A549 (cell line): Measurements from ENCODE around the gene GREB1. TPM values are rescaled to one million over a fixed set of nuclear protein-coding genes. Genes with fewer than 3 reads are reported as not detected.

Source experiments
- ATAC-seq, 2 experiments: fragments of 200-7000 bp in 1 of 2; fragments of >200 bp in 1 of 2; cut with Nextera tagmentation in 1 of 2; cut with Tn5 transposase in 1 of 2; 3 replicates each; pipeline versions ENCODE4 v1.8.0 to v1.9.1; 2018 to 2020; ENCODE audit warnings: mild to moderate bottlenecking in 1 of 2, moderate library complexity in 1 of 2
- CTCF ChIA-PET: fragments of 300-600 bp; sonication (Branson Sonifier 250); formaldehyde crosslinking; extraction: SDS; loops from one replicate; lab custom pipeline; 2021; ENCODE audit warnings: antibody characterized with exemption, inconsistent platforms; lab: Yijun Ruan, JAX
- POLR2A ChIA-PET: fragments of 350-600 bp; formaldehyde crosslinking; extraction: SDS; loops from one replicate; lab custom pipeline; 2021; ENCODE audit warnings: antibody characterized with exemption, inconsistent platforms; lab: Yijun Ruan, JAX
- DNase-seq, 2 experiments: peaks; one replicate each; pipeline versions ENCODE4 v3.0.0 to v3.0.0-alpha.2; 2011 to 2016; ENCODE audit warnings: low read depth in 1 of 2, low spot score in 1 of 2
- FAIRE-seq: peaks from 2 replicates; lab custom pipeline; 2011; peaks lifted over from hg19 to GRCh38; lab: Jason Lieb, UNC
- H3K27ac ChIP-seq, 2 experiments: fragments of >200 bp; sonication (Bioruptor Twin); formaldehyde crosslinking; 3 replicates each; pipeline ENCODE4 v1.5.1; 2016 to 2017
- H3K4me1 ChIP-seq: fragments of >200 bp; sonication (Bioruptor Twin); formaldehyde crosslinking; 3 replicates; pipeline ENCODE4 v1.6.1; 2016
- H3K4me2 ChIP-seq: fragments of >200 bp; sonication (Bioruptor Twin); formaldehyde crosslinking; 3 replicates; pipeline ENCODE4 v1.6.1; 2016
- H3K4me3 ChIP-seq: fragments of >200 bp; sonication (Bioruptor Twin); formaldehyde crosslinking; 3 replicates; pipeline ENCODE4 v1.5.1; 2016
- H3K9me3 ChIP-seq: fragments of >200 bp; sonication (Bioruptor Twin); formaldehyde crosslinking; 3 replicates; pipeline ENCODE4 v1.6.1; 2016
- BHLHE40 ChIP-seq: IDR thresholded peaks from 2 replicates; pipeline ENCODE4 v1.6.1; 2012; ENCODE audit warnings: low read depth, low read length, inconsistent platforms
- CBX8 ChIP-seq: fragments of 200-600 bp; sonication (generic); IDR thresholded peaks from 2 replicates; pipeline ENCODE4 v1.6.1; 2016
- CHD2 ChIP-seq: fragments of 150-350 bp; IDR thresholded peaks from 2 replicates; pipeline ENCODE4 v1.6.1; 2014; ENCODE audit warnings: low read length; ENCODE audit not compliant: partially characterized antibody
- CHD4 ChIP-seq: fragments of 200-600 bp; sonication (generic); IDR thresholded peaks from 2 replicates; pipeline ENCODE4 v1.6.1; 2016; ENCODE audit warnings: antibody characterized with exemption, mild to moderate bottlenecking, borderline replicate concordance
- CTCF ChIP-seq: fragments of >200 bp; sonication (Bioruptor Twin); formaldehyde crosslinking; IDR thresholded peaks from 3 replicates; pipeline ENCODE4 v1.5.1; 2016
- E2F6 ChIP-seq: IDR thresholded peaks from 2 replicates; pipeline ENCODE4 v1.6.1; 2012; ENCODE audit warnings: low read depth, borderline replicate concordance
- EHF ChIP-seq: fragments of 250-450 bp; sonication (Bioruptor Pico); IDR thresholded peaks from 2 replicates; pipeline ENCODE4 v1.5.0; 2020; ENCODE audit warnings: mild to moderate bottlenecking
- EP300 ChIP-seq, 2 experiments: fragments of >200 bp; sonication (Bioruptor Twin); formaldehyde crosslinking; IDR thresholded peaks; 2 replicates in 1 of 2; 3 replicates in 1 of 2; pipeline ENCODE4 v1.6.1; 2016 to 2017
- ESRRA ChIP-seq: fragments of 150-350 bp; IDR thresholded peaks from 2 replicates; pipeline ENCODE4 v1.6.1; 2014; ENCODE audit warnings: mild to moderate bottlenecking, low read length, borderline replicate concordance
- FOXS1 ChIP-seq: fragments of 250-450 bp; sonication (Bioruptor Pico); IDR thresholded peaks from 2 replicates; pipeline ENCODE4 v1.5.0; 2020; ENCODE audit warnings: mild to moderate bottlenecking, moderate library complexity
- HDAC2 ChIP-seq: fragments of 200-600 bp; sonication (generic); IDR thresholded peaks from 2 replicates; pipeline ENCODE4 v1.6.1; 2016
- HES2 ChIP-seq: fragments of >200 bp; sonication (Bioruptor Twin); formaldehyde crosslinking; IDR thresholded peaks from 2 replicates; pipeline ENCODE4 v1.6.1; 2016
- HOXB13 ChIP-seq: fragments of 250-450 bp; sonication (Bioruptor Pico); IDR thresholded peaks from 2 replicates; pipeline ENCODE4 v1.5.0; 2020; ENCODE audit warnings: low read depth, mild to moderate bottlenecking, moderate library complexity
- HOXB5 ChIP-seq: fragments of 250-450 bp; sonication (Bioruptor Pico); IDR thresholded peaks from 2 replicates; pipeline ENCODE4 v1.5.0; 2020; ENCODE audit warnings: mild to moderate bottlenecking, moderate library complexity
- JUNB ChIP-seq: fragments of >200 bp; sonication (Bioruptor Twin); formaldehyde crosslinking; IDR thresholded peaks from 2 replicates; pipeline ENCODE4 v1.6.1; 2016
- MAFK ChIP-seq: fragments of 450-650 bp; IDR thresholded peaks from 2 replicates; pipeline ENCODE4 v1.6.1; 2014; ENCODE audit not compliant: partially characterized antibody
- PHF8 ChIP-seq: fragments of 200-600 bp; sonication (generic); IDR thresholded peaks from 2 replicates; pipeline ENCODE4 v1.6.1; 2016; ENCODE audit warnings: low read depth, mild to moderate bottlenecking, antibody characterized with exemption, moderate library complexity, borderline replicate concordance
- POLR2A ChIP-seq: IDR thresholded peaks from 2 replicates; pipeline ENCODE4 v1.6.1; 2012; ENCODE audit warnings: mild to moderate bottlenecking, low read length
- POLR2AphosphoS2 ChIP-seq: conservative IDR thresholded peaks from 2 replicates; pipeline ENCODE4 v1.6.1; 2012; ENCODE audit warnings: low read length, improper control_type of control experiment, inconsistent platforms
- RAD21 ChIP-seq, 2 experiments: fragments of >200 bp in 1 of 2; sonication (Bioruptor Twin) in 1 of 2; formaldehyde crosslinking in 1 of 2; IDR thresholded peaks in 1 of 2; conservative IDR thresholded peaks in 1 of 2; 2 replicates in 1 of 2; 3 replicates in 1 of 2; pipeline ENCODE4 v1.6.1; 2012 to 2018; ENCODE audit warnings: inconsistent platforms in 1 of 2
- RARB ChIP-seq: fragments of 250-450 bp; sonication (Bioruptor Pico); IDR thresholded peaks from 2 replicates; pipeline ENCODE4 v1.8.0; 2021; ENCODE audit warnings: mild to moderate bottlenecking, moderate library complexity
- RCOR1 ChIP-seq: fragments of 150-350 bp; IDR thresholded peaks from 2 replicates; pipeline ENCODE4 v1.6.1; 2014; ENCODE audit warnings: antibody characterized with exemption, low read length, low read depth
- REST ChIP-seq: fragments of 200-600 bp; sonication (generic); IDR thresholded peaks from 2 replicates; pipeline ENCODE4 v1.6.1; 2016; ENCODE audit warnings: antibody characterized with exemption, mild to moderate bottlenecking, moderate library complexity
- RFX5 ChIP-seq: fragments of 450-650 bp; IDR thresholded peaks from 2 replicates; pipeline ENCODE4 v1.7.1; 2014; ENCODE audit warnings: antibody characterized with exemption, mild to moderate bottlenecking, moderate library complexity
- TP53 ChIP-seq: fragments of 250-450 bp; sonication (Bioruptor Pico); IDR thresholded peaks from 2 replicates; pipeline ENCODE4 v1.5.0; 2021; ENCODE audit warnings: mild to moderate bottlenecking, moderate library complexity
- ZC3H11A ChIP-seq: fragments of 450-650 bp; IDR thresholded peaks from 2 replicates; pipeline ENCODE4 v1.6.1; 2014; ENCODE audit warnings: antibody characterized with exemption, mild to moderate bottlenecking
- ZFP36 ChIP-seq: fragments of 450-650 bp; IDR thresholded peaks from 2 replicates; pipeline ENCODE4 v1.6.1; 2014; ENCODE audit warnings: borderline replicate concordance; ENCODE audit not compliant: partially characterized antibody
- WGBS: methylation state at CpG from one replicate; pipeline ENCODE4 v1.1.6; 2017; ENCODE audit errors: missing lambda C conversion rate; 5-methylcytosine and 5-hydroxymethylcytosine counted together
- polyA plus RNA-seq, 4 experiments: library from polyadenylated mRNA; depleted of rRNA in 3 of 4; stranded (reverse); fragments of >200 nt; fragmentation: RNase III in 1 of 4; extraction: RNeasy Plus Mini Kit Qiagen cat#74134 plus additional on column Dnase treatment in 1 of 4; gene quantifications; 2 replicates in 3 of 4; 3 replicates in 1 of 4; pipeline ENCODE4 v1.2.3, GENCODE V29; 2011 to 2017

Gene GREB1
- polyA plus RNA-seq, 2 of the 4 experiments (the other 2 are of a cell fraction), result 1.1 to 1.3 TPM

DNA sequence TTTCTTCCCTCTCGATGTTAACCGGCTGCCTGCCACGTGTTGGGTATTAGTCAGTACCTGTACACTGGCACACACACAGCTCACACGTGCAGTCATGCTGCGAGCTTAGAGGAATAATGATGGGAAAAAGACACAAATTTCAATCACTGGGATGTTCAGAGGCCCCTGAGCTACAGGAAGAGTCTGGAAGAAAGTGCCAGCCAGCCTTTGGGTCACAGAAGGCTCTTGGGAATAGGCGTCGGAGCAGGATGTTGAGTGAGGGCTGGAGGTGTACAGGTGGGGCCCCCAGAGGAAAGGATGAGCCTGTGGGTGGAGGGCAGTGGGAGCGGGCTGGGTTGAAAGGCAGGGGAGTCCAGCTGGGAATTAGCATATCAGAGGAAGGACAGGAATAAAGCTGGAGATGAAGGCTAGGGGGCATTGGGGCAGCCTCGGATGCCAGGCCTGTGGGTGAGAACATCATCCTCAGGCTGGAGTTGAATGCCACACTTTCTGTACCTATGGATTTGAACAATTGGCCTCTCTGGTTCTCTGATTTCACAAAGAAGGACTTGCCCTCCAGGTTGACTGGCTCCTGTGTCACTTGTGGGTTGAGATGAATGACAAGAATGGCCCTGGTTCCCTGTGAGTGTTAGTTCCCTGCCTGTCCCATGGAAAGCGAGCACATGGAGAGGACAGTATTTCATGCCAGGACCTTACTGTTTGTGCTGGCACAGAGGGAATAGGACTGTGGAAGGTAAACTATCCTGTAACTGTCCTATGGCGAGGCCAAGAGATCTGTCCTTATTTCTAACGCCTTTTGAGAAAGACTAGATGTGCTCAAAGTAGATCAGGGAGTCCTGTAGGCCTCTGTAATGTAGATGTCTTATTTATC, 40.6 kb downstream of the GREB1 start:
- Histone ChIP-seq H3K4me1 (no peaks in the 10 kb centered on the region), H3K4me3 (no peak overlapping the region), H3K27ac (no peak overlapping the region), H3K9me3 (no peaks in the 10 kb centered on the region), H3K4me2 (no peak overlapping the region)
- CTCF ChIA-PET, result interaction anchor here (0.9 to 19.1 kb wide), 5 partner anchors 8 to 442 kb away, joined by 3 to 261 read pairs (median 3); a partner anchor contains a TSS
- ATAC-seq (no peak), FAIRE-seq (no peak), DNase-seq (no peak)
- TF ChIP-seq JUNB, result no peak
- TF ChIP-seq HES2, result no peak
- TF ChIP-seq CBX8, result no peak
- no peak for TF ChIP-seq ESRRA
- no peak for TF ChIP-seq POLR2AphosphoS2
- TF ChIP-seq HOXB5 (CRISPR knock-in tag), result no peak
- TF ChIP-seq CTCF, result no peak
- TF ChIP-seq HDAC2, result no peak
- no peak for TF ChIP-seq MAFK
- TF ChIP-seq TP53 (CRISPR knock-in tag), result no peak
- TF ChIP-seq RCOR1, result no peak
- no peak for TF ChIP-seq FOXS1
- no peak for TF ChIP-seq CHD4
- no peak for TF ChIP-seq CHD2
- no peak for TF ChIP-seq HOXB13 (CRISPR knock-in tag)
- no peak for TF ChIP-seq EHF (CRISPR knock-in tag)
- POLR2A ChIA-PET, result no interaction called here
- 79% methylated on average over 12 of the region's 12 CpGs for WGBS

- ChIA-PET CTCF (interaction anchor here (1.2 to 12.9 kb wide), 3 partner anchors 9 to 445 kb away, joined by 4 to 261 read pairs (median 21); a partner anchor contains a TSS), POLR2A (no interaction called here)
- no peak for ATAC-seq
- no peak overlapping the region for H3K4me3 ChIP-seq
- no peak overlapping the region for H3K27ac ChIP-seq
- no peak for DNase-seq
- no peaks in the 10 kb centered on the region for H3K9me3 ChIP-seq
- 81% methylated on average over 10 of the region's 10 CpGs for WGBS
- no peaks in the 10 kb centered on the region for H3K4me1 ChIP-seq
- no peak overlapping the region for H3K4me2 ChIP-seq
- no peak for TF ChIP-seq ZFP36
- no peak for TF ChIP-seq EHF (CRISPR knock-in tag)
- TF ChIP-seq BHLHE40, result no peak
- TF ChIP-seq HDAC2, result no peak
- no peak for TF ChIP-seq REST
- no peak for TF ChIP-seq EP300 (IDR thresholded peaks at IDR 0.05)
- no peak for TF ChIP-seq POLR2A
- no peak for TF ChIP-seq PHF8
- no peak for TF ChIP-seq RFX5
- no peak for TF ChIP-seq E2F6
- no peak for TF ChIP-seq ZC3H11A
- TF ChIP-seq RARB (CRISPR knock-in tag), result no peak
- TF ChIP-seq TP53 (CRISPR knock-in tag), result no peak
- no peak for TF ChIP-seq RAD21 (conservative IDR thresholded peaks at IDR 0.05 in 1 of 2, IDR thresholded peaks at IDR 0.05 in 1 of 2)
- TF ChIP-seq FOXS1, result no peak
- no peak for TF ChIP-seq HOXB5 (CRISPR knock-in tag)
- TF ChIP-seq POLR2AphosphoS2, result no peak
- TF ChIP-seq, all 56 proteins: peak for 0
- no peak for FAIRE-seq
These were observed 42.6 kb downstream of the GREB1 start for GRCh38 chr2:11576398-11576797.
